Ishikawa (cell line): ENCODE measurements around the gene CCDC102B.

ENCODE experiments used
- CEBPB ChIP-seq: IDR thresholded peaks from 2 replicates; pipeline ENCODE4 v1.6.1; 2012
- CREB1 ChIP-seq: IDR thresholded peaks from 2 replicates; pipeline ENCODE4 v1.6.1; 2012; ENCODE audit warnings: low read depth
- EGR1 ChIP-seq: IDR thresholded peaks from 2 replicates; pipeline ENCODE4 v1.6.1; 2012
- EP300 ChIP-seq: IDR thresholded peaks from 2 replicates; pipeline ENCODE4 v1.6.1; 2012; ENCODE audit warnings: borderline replicate concordance
- FOXM1 ChIP-seq: IDR thresholded peaks from 2 replicates; pipeline ENCODE4 v1.6.1; 2012; ENCODE audit warnings: low read depth, borderline replicate concordance
- MAX ChIP-seq: IDR thresholded peaks from 2 replicates; pipeline ENCODE4 v1.6.1; 2012
- NFIC ChIP-seq: IDR thresholded peaks from 2 replicates; pipeline ENCODE4 v1.6.1; 2012
- RAD21 ChIP-seq: IDR thresholded peaks from 2 replicates; pipeline ENCODE4 v1.6.1; 2012; ENCODE audit warnings: low read depth
- REST ChIP-seq: IDR thresholded peaks from 2 replicates; pipeline ENCODE4 v1.6.1; 2012; ENCODE audit warnings: low read depth, mild to moderate bottlenecking
- TAF1 ChIP-seq: IDR thresholded peaks from 2 replicates; pipeline ENCODE4 v1.6.1; 2012; ENCODE audit warnings: low read depth, mild to moderate bottlenecking
- TCF12 ChIP-seq: IDR thresholded peaks from 2 replicates; pipeline ENCODE4 v1.6.1; 2012; ENCODE audit warnings: low read depth
- TEAD4 ChIP-seq: IDR thresholded peaks from 2 replicates; pipeline ENCODE4 v1.6.1; 2012
- USF1 ChIP-seq: IDR thresholded peaks from 2 replicates; pipeline ENCODE4 v1.6.1; 2012
- YY1 ChIP-seq: IDR thresholded peaks from 2 replicates; pipeline ENCODE4 v1.6.1; 2012; ENCODE audit warnings: low read depth
- ZBTB7A ChIP-seq: IDR thresholded peaks from 2 replicates; pipeline ENCODE4 v1.6.1; 2012; ENCODE audit warnings: low read depth

The CCDC102B gene

GRCh38 chr18:68865021-68865420 lies 67.1 kb downstream of the CCDC102B start:
- TF ChIP-seq TEAD4 = no peak
- no peak for TF ChIP-seq MAX
- TF ChIP-seq RAD21 = no peak
- TF ChIP-seq CREB1 = no peak
- no peak for TF ChIP-seq FOXM1
- no peak for TF ChIP-seq EP300
- TF ChIP-seq CEBPB = no peak
- TF ChIP-seq ZBTB7A = no peak
- no peak for TF ChIP-seq EGR1
- no peak for TF ChIP-seq REST
- no peak for TF ChIP-seq TAF1
- TF ChIP-seq NFIC = no peak
- no peak for TF ChIP-seq TCF12

GRCh38 chr18:68865503-68865902 lies 67.6 kb downstream of the CCDC102B start:
- TF ChIP-seq USF1 = no peak
- no peak for TF ChIP-seq FOXM1
- no peak for TF ChIP-seq EP300
- TF ChIP-seq REST = no peak
- no peak for TF ChIP-seq YY1
- TF ChIP-seq EGR1 = no peak
- TF ChIP-seq RAD21 = no peak
- no peak for TF ChIP-seq TCF12

- TF ChIP-seq MAX = no peak
Measured at GRCh38 chr18:68873003-68873402, 75.1 kb downstream of the CCDC102B start.

GRCh38 chr18:68874361-68874760 lies 76.5 kb downstream of the CCDC102B start:
- TF ChIP-seq TCF12 (no peak), TAF1 (no peak), EGR1 (no peak), RAD21 (no peak), TEAD4 (no peak), FOXM1 (no peak), YY1 (no peak), MAX (no peak), CEBPB (no peak), CREB1 (no peak), ZBTB7A (no peak), USF1 (no peak), EP300 (no peak), NFIC (no peak), REST (no peak)

- TF ChIP-seq TCF12 (no peak), ZBTB7A (no peak), NFIC (no peak), RAD21 (no peak), EGR1 (no peak), REST (no peak)
Measured at GRCh38 chr18:68887410-68887809, 89.5 kb downstream of the CCDC102B start.
